GM12878 (cell line): ENCODE results near the gene SPAG16. TPM values are rescaled to one million over a fixed set of nuclear protein-coding genes. Genes with fewer than 3 reads are reported as not detected.

Experiments
- ATAC-seq: fragments of 200-7000 bp; cut with Tn5 transposase; 3 replicates; pipeline ENCODE4 v1.9.1; 2020; ENCODE audit warnings: mild to moderate bottlenecking, moderate library complexity
- BruUV-seq: library from RNA; stranded (reverse); fragments of 400-500 nt; replicated peaks from 2 replicates; lab custom pipeline; 2021; lab: Mats Ljungman, UMichigan
- CTCF ChIA-PET: fragments of 300-600 bp; sonication (Branson Sonifier 250); formaldehyde crosslinking; extraction: SDS; loops from one replicate; lab custom pipeline; 2021; ENCODE audit warnings: inconsistent platforms; lab: Yijun Ruan, JAX
- POLR2A ChIA-PET: fragments of 350-600 bp; formaldehyde crosslinking; extraction: SDS; loops from one replicate; lab custom pipeline; 2021; ENCODE audit warnings: inconsistent platforms; lab: Charles Lee
- RAD21 ChIA-PET: fragments of 300-600 bp; sonication (Branson Sonifier 250); formaldehyde crosslinking; loops from one replicate; lab custom pipeline; 2023; ENCODE audit warnings: antibody characterized with exemption; ENCODE audit not compliant: unreplicated experiment; lab: Charles Lee
- SMC1A ChIA-PET: fragments of 300-600 bp; sonication (Branson Sonifier 250); formaldehyde crosslinking; loops from one replicate; lab custom pipeline; 2023; ENCODE audit not compliant: unreplicated experiment, uncharacterized antibody; lab: Charles Lee
- DNase-seq: peaks from one replicate; pipeline ENCODE4 v3.0.0-alpha.2; 2011; ENCODE audit warnings: low read depth, low spot score
- FAIRE-seq: peaks from 3 replicates; lab custom pipeline; 2011; peaks lifted over from hg19 to GRCh38; lab: Jason Lieb, UNC
- H2AFZ ChIP-seq: 2 replicates; pipeline ENCODE4 v1.6.0; 2011; ENCODE audit warnings: low read depth, low read length, control low read depth; ENCODE audit not compliant: control insufficient read depth
- H3K27ac ChIP-seq: 2 replicates; pipeline ENCODE4 v1.5.1; 2011; ENCODE audit warnings: control low read depth; ENCODE audit not compliant: control insufficient read depth, insufficient read depth
- H3K27me3 ChIP-seq, 2 experiments: replicated peaks in 1 of 2; 2 replicates each; pipeline versions ENCODE4 v1.6.0 to v1.6.1; 2011; ENCODE audit warnings: low read length in 1 of 2; ENCODE audit not compliant: control insufficient read depth in 2 of 2, insufficient read depth in 2 of 2
- H3K36me3 ChIP-seq, 2 experiments: 2 replicates each; pipeline ENCODE4 v1.5.1; 2011; ENCODE audit warnings: low read length in 1 of 2; ENCODE audit not compliant: control insufficient read depth in 2 of 2, insufficient read depth in 2 of 2
- H3K4me1 ChIP-seq: 2 replicates; pipeline ENCODE4 v1.6.1; 2011; ENCODE audit warnings: mild to moderate bottlenecking, low read length, moderate library complexity, mixed read lengths; ENCODE audit not compliant: control insufficient read depth, insufficient read depth
- H3K4me2 ChIP-seq: 2 replicates; pipeline ENCODE4 v1.6.0; 2011; ENCODE audit warnings: control low read depth; ENCODE audit not compliant: control insufficient read depth, insufficient read depth
- H3K4me3 ChIP-seq: fragments of 200-600 bp; sonication (generic); 2 replicates; pipeline ENCODE4 v1.5.1; 2016
- H3K79me2 ChIP-seq: 2 replicates; pipeline ENCODE4 v1.6.0; 2011; ENCODE audit warnings: low read length; ENCODE audit not compliant: control insufficient read depth, insufficient read depth
- H3K9ac ChIP-seq: 2 replicates; pipeline ENCODE4 v1.8.0; 2011; ENCODE audit warnings: low read length, control low read depth, mixed read lengths; ENCODE audit not compliant: control insufficient read depth, insufficient read depth
- H3K9me3 ChIP-seq: replicated peaks from 3 replicates; pipeline ENCODE4 v1.5.1; 2011; ENCODE audit warnings: mild to moderate bottlenecking, low read length; ENCODE audit not compliant: control insufficient read depth, insufficient read depth
- H4K20me1 ChIP-seq: 2 replicates; pipeline ENCODE4 v1.6.0; 2011; ENCODE audit not compliant: control insufficient read depth, insufficient read depth
- CHD2 ChIP-seq: IDR thresholded peaks from 2 replicates; pipeline ENCODE4 v1.6.1; 2011; ENCODE audit warnings: low read depth, low read length, improper control_type of control experiment, borderline replicate concordance
- CREM ChIP-seq: IDR thresholded peaks from 2 replicates; pipeline ENCODE4 v1.6.1; 2014; ENCODE audit warnings: antibody characterized with exemption, low read depth
- EP300 ChIP-seq, 2 experiments: fragments of 150-350 bp in 1 of 2; IDR thresholded peaks; 2 replicates each; pipeline ENCODE4 v1.6.1; 2011 to 2012; ENCODE audit warnings: low read depth in 2 of 2, low read length in 2 of 2, borderline replicate concordance in 1 of 2, improper control_type of control experiment in 1 of 2, inconsistent platforms in 1 of 2; ENCODE audit not compliant: control insufficient read depth in 1 of 2
- ETV6 ChIP-seq, 2 experiments: fragments of 450-650 bp in 1 of 2; IDR thresholded peaks in 1 of 2; conservative IDR thresholded peaks in 1 of 2; 2 replicates each; pipeline ENCODE4 v1.6.1; 2014; ENCODE audit warnings: antibody characterized with exemption in 1 of 2, borderline replicate concordance in 1 of 2, low read depth in 1 of 2, mild to moderate bottlenecking in 1 of 2, moderate library complexity in 1 of 2
- EZH2 ChIP-seq: IDR thresholded peaks from 2 replicates; pipeline ENCODE4 v1.6.1; 2012; ENCODE audit warnings: low read depth, mild to moderate bottlenecking, control low read depth, inconsistent platforms, low read length, borderline replicate concordance; ENCODE audit not compliant: control insufficient read depth
- GATAD2B ChIP-seq: fragments of 450-650 bp; conservative IDR thresholded peaks from 2 replicates; pipeline ENCODE4 v1.6.1; 2017; ENCODE audit warnings: low read depth, mild to moderate bottlenecking, moderate library complexity
- IKZF1 ChIP-seq: fragments of 450-650 bp; conservative IDR thresholded peaks from 2 replicates; pipeline ENCODE4 v1.6.1; 2017; ENCODE audit warnings: antibody characterized with exemption, mild to moderate bottlenecking
- IRF4 ChIP-seq: IDR thresholded peaks from 2 replicates; pipeline ENCODE4 v1.6.1; 2011; ENCODE audit warnings: low read depth, low read length
- MTA3 ChIP-seq: IDR thresholded peaks from 2 replicates; pipeline ENCODE4 v1.6.1; 2012; ENCODE audit warnings: low read length, inconsistent platforms, borderline replicate concordance
- MYB ChIP-seq: fragments of 150-350 bp; IDR thresholded peaks from 2 replicates; pipeline ENCODE4 v1.6.1; 2014; ENCODE audit warnings: mild to moderate bottlenecking, low read depth, low read length, borderline replicate concordance
- SMAD5 ChIP-seq: IDR thresholded peaks from 2 replicates; pipeline ENCODE4 v1.6.1; 2016; ENCODE audit warnings: antibody characterized with exemption, low read depth
- ZNF207 ChIP-seq: fragments of 450-650 bp; IDR thresholded peaks from 2 replicates; pipeline ENCODE4 v1.6.1; 2014; ENCODE audit warnings: antibody characterized with exemption, mild to moderate bottlenecking, borderline replicate concordance
- WGBS: methylation state at CpG from one replicate; pipeline ENCODE4 v1.1.6; 2016; ENCODE audit warnings: low lambda C conversion rate; ENCODE audit not compliant: insufficient replicate concordance, insufficient coverage; ENCODE audit errors: missing lambda C conversion rate; 5-methylcytosine and 5-hydroxymethylcytosine counted together
- in situ Hi-C: fragments of 300-500 bp; cut with MboI; formaldehyde crosslinking; loops from 9 replicates; pipeline ENCODE4 v1.14.3; 2018; ENCODE audit warnings: mixed read lengths
- intact Hi-C: fragments of 100-400 bp; cut with micrococcal nuclease; formaldehyde crosslinking; loops from one replicate; pipeline ENCODE4 v1.14.2; 2022; ENCODE audit not compliant: unreplicated experiment
- polyA plus RNA-seq, 11 experiments: library from polyadenylated mRNA; depleted of rRNA in 4 of 11; unstranded in 6 of 11; stranded (reverse) in 5 of 11; fragments of >200 nt; fragmentation: Nextera tagmentation in 4 of 11; fragmentation: Illumina TruSeq in 1 of 11; extraction: Ambion mirVana in 4 of 11; extraction: Trizol in 1 of 11; gene quantifications; 1 replicate in 1 of 11; 2 replicates in 10 of 11; pipeline versions ENCODE4 v1.2.1 to v1.2.3, GENCODE V29; 2011 to 2016; ENCODE audit warnings: inconsistent platforms in 2 of 11, missing spikeins in 2 of 11, low read depth in 1 of 11
- total RNA-seq, 4 experiments: library from RNA; depleted of rRNA in 3 of 4; stranded (reverse); fragments of >200 nt in 3 of 4; fragmentation: Illumina TruSeq in 1 of 4; extraction: Trizol in 1 of 4; gene quantifications; 2 replicates each; pipeline versions ENCODE4 v1.2.1 to v1.2.3, GENCODE V29; 2013 to 2021
- TF ChIP-seq, protein P1 (sequence below): fragments of 450-650 bp; IDR thresholded peaks from 2 replicates; pipeline ENCODE4 v1.6.1; 2016; ENCODE audit warnings: mild to moderate bottlenecking, moderate library complexity, borderline replicate concordance
- TF ChIP-seq, protein P2 (sequence below): IDR thresholded peaks from 2 replicates; pipeline ENCODE4 v1.6.1; 2011; ENCODE audit warnings: low read depth, low read length, improper control_type of control experiment, borderline replicate concordance
- TF ChIP-seq, protein P3 (sequence below): fragments of 450-650 bp; IDR thresholded peaks from 2 replicates; pipeline ENCODE4 v1.6.1; 2017; ENCODE audit warnings: mild to moderate bottlenecking, moderate library complexity

The SPAG16 gene
- total and polyA plus RNA-seq, 10 of the 15 experiments (the other 5 are each of a cell fraction or from before 2014, with no cell fraction given): 6.0 to 25.0 (median 15.2) TPM

DNA sequence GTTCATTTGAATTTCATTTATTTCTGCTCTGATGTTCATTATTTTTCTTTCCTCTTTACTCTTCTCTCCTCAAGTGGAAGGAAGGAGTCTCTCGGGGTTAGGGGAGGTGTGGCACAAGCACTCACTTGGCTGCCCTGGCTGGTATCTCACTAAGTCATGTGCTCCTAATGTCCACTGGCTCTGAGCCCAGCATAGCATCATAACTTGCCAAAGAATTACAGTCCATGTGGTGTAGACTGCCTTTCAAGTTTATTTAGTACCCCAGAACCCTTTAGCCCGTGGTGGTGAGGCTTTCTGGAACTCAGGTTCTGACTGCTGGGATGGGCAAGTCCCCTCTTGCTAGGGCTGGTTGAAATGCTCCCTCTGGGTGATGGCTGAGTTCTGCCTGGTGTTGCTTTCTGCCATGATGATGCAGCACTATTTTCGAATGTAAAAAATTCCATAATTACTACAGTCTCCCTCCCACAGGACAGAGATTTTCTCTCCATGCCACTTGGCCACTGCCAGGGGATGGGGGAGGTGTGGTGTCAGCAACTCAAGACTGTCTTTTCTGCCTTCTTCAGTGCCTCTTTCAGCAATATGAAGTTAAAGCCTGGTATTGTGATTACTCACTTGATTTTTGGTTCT lies 22.2 kb downstream of the SPAG16 start:
- Histone ChIP-seq H3K4me2 (no peak overlapping the region), H3K27ac (no peak overlapping the region), H3K36me3 (peaks cover 0 to 4% of the 10 kb centered on the region in 2 experiments; a peak in 1 of 4 replicates), H3K79me2 (no peaks in the 10 kb centered on the region), H3K9ac (no peak overlapping the region), H2AFZ (no peak overlapping the region), H3K4me1 (no peaks in the 10 kb centered on the region), H3K27me3 (no peaks in the 10 kb centered on the region), H3K4me3 (no peak overlapping the region), H3K9me3 (peaks cover 8% of the 10 kb centered on the region), H4K20me1 (no peaks in the 10 kb centered on the region)
- RAD21 ChIA-PET: no interaction called here
- in situ Hi-C loops: no loop called here
- TF ChIP-seq MTA3 (no peak), MYB (no peak), ZNF207 (no peak), CREM (no peak), IRF4 (no peak), ETV6 (conservative IDR thresholded peaks at IDR 0.05 in 1 of 2, IDR thresholded peaks at IDR 0.05 in 1 of 2; ENCODE audit: borderline replicate concordance in 1 of 2, low read depth in 1 of 2) (no peak), EP300 (IDR thresholded peaks at IDR 0.05; ENCODE audit: borderline replicate concordance in 1 of 2, control insufficient read depth in 1 of 2, low read depth in 2 of 2, low read length in 2 of 2) (no peak), CHD2 (no peak), SMAD5 (no peak), IKZF1 (no peak), GATAD2B (no peak), EZH2 (no peak)
- TF ChIP-seq, protein P1, sequence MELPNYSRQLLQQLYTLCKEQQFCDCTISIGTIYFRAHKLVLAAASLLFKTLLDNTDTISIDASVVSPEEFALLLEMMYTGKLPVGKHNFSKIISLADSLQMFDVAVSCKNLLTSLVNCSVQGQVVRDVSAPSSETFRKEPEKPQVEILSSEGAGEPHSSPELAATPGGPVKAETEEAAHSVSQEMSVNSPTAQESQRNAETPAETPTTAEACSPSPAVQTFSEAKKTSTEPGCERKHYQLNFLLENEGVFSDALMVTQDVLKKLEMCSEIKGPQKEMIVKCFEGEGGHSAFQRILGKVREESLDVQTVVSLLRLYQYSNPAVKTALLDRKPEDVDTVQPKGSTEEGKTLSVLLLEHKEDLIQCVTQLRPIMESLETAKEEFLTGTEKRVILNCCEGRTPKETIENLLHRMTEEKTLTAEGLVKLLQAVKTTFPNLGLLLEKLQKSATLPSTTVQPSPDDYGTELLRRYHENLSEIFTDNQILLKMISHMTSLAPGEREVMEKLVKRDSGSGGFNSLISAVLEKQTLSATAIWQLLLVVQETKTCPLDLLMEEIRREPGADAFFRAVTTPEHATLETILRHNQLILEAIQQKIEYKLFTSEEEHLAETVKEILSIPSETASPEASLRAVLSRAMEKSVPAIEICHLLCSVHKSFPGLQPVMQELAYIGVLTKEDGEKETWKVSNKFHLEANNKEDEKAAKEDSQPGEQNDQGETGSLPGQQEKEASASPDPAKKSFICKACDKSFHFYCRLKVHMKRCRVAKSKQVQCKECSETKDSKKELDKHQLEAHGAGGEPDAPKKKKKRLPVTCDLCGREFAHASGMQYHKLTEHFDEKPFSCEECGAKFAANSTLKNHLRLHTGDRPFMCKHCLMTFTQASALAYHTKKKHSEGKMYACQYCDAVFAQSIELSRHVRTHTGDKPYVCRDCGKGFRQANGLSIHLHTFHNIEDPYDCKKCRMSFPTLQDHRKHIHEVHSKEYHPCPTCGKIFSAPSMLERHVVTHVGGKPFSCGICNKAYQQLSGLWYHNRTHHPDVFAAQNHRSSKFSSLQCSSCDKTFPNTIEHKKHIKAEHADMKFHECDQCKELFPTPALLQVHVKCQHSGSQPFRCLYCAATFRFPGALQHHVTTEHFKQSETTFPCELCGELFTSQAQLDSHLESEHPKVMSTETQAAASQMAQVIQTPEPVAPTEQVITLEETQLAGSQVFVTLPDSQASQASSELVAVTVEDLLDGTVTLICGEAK: no peak
- TF ChIP-seq, protein P2, sequence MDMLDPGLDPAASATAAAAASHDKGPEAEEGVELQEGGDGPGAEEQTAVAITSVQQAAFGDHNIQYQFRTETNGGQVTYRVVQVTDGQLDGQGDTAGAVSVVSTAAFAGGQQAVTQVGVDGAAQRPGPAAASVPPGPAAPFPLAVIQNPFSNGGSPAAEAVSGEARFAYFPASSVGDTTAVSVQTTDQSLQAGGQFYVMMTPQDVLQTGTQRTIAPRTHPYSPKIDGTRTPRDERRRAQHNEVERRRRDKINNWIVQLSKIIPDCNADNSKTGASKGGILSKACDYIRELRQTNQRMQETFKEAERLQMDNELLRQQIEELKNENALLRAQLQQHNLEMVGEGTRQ: no peak
- TF ChIP-seq, protein P3, sequence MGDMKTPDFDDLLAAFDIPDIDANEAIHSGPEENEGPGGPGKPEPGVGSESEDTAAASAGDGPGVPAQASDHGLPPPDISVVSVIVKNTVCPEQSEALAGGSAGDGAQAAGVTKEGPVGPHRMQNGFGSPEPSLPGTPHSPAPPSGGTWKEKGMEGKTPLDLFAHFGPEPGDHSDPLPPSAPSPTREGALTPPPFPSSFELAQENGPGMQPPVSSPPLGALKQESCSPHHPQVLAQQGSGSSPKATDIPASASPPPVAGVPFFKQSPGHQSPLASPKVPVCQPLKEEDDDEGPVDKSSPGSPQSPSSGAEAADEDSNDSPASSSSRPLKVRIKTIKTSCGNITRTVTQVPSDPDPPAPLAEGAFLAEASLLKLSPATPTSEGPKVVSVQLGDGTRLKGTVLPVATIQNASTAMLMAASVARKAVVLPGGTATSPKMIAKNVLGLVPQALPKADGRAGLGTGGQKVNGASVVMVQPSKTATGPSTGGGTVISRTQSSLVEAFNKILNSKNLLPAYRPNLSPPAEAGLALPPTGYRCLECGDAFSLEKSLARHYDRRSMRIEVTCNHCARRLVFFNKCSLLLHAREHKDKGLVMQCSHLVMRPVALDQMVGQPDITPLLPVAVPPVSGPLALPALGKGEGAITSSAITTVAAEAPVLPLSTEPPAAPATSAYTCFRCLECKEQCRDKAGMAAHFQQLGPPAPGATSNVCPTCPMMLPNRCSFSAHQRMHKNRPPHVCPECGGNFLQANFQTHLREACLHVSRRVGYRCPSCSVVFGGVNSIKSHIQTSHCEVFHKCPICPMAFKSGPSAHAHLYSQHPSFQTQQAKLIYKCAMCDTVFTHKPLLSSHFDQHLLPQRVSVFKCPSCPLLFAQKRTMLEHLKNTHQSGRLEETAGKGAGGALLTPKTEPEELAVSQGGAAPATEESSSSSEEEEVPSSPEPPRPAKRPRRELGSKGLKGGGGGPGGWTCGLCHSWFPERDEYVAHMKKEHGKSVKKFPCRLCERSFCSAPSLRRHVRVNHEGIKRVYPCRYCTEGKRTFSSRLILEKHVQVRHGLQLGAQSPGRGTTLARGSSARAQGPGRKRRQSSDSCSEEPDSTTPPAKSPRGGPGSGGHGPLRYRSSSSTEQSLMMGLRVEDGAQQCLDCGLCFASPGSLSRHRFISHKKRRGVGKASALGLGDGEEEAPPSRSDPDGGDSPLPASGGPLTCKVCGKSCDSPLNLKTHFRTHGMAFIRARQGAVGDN: no peak
- intact Hi-C loops: no loop called here
- no peak for ATAC-seq
- WGBS: 55% methylated on average over 3 of the region's 3 CpGs
- CTCF ChIA-PET: no interaction called here
- no peak for FAIRE-seq
- DNase-seq: no peak
- no TSS peak for BruUV-seq
- POLR2A ChIA-PET: no interaction called here
- SMC1A ChIA-PET: no interaction called here
